ENCODE data around the gene ITGA11.

ITGA11 gene

GRCh38 chr15:68445351-68445750 lies 13.4 kb upstream of the ITGA11 start:
- H3K27me3 ChIP-seq (ENCODE audit: insufficient read depth, poor library complexity, severe bottlenecking), result peaks cover 13% of the 10 kb centered on the region
- no peak for DNase-seq (ENCODE audit: low read depth in 1 of 2, low spot score in 1 of 2)
- no peak for TF ChIP-seq CTCF (IDR thresholded peaks at IDR 0.05; ENCODE audit: insufficient read depth, low read length)
- no peak for TF ChIP-seq SPI1 (IDR thresholded peaks at IDR 0.05; ENCODE audit: borderline replicate concordance, low read depth)
- no peak for TF ChIP-seq GABPA (IDR thresholded peaks at IDR 0.05; ENCODE audit: low read depth)
- TF ChIP-seq REST (IDR thresholded peaks at IDR 0.05; ENCODE audit: insufficient replicate concordance, low read depth), result no peak
- no peak for TF ChIP-seq POLR2AphosphoS5 (IDR thresholded peaks at IDR 0.05; ENCODE audit: low read depth)
- H3K27ac ChIP-seq (replicated peaks), result no peak overlapping the region
- no peak overlapping the region for H3K4me3 ChIP-seq (replicated peaks; ENCODE audit: insufficient read depth, low read length)

- TF ChIP-seq SPI1 (IDR thresholded peaks at IDR 0.05; ENCODE audit: borderline replicate concordance, low read depth), result no peak
- Histone ChIP-seq H3K27me3 (ENCODE audit: insufficient read depth, poor library complexity, severe bottlenecking) (peaks cover 13% of the 10 kb centered on the region), H3K4me3 (replicated peaks; ENCODE audit: insufficient read depth, low read length) (no peak overlapping the region), H3K27ac (replicated peaks) (no peak overlapping the region)
- no peak for DNase-seq (ENCODE audit: low read depth in 1 of 2, low spot score in 1 of 2)
These were observed 12.4 kb upstream of the ITGA11 start for GRCh38 chr15:68444336-68444735.

GRCh38 chr15:68442903-68443302 lies 10.9 kb upstream of the ITGA11 start:
- DNase-seq (ENCODE audit: low read depth in 1 of 2, low spot score in 1 of 2), result no peak
- Histone ChIP-seq H3K27ac (replicated peaks) (no peak overlapping the region), H3K4me3 (replicated peaks; ENCODE audit: insufficient read depth, low read length) (no peak overlapping the region), H3K27me3 (ENCODE audit: insufficient read depth, poor library complexity, severe bottlenecking) (peaks cover 13% of the 10 kb centered on the region)
- TF ChIP-seq GABPA (IDR thresholded peaks at IDR 0.05; ENCODE audit: low read depth), result no peak
- no peak for TF ChIP-seq SPI1 (IDR thresholded peaks at IDR 0.05; ENCODE audit: borderline replicate concordance, low read depth)
- no peak for TF ChIP-seq REST (IDR thresholded peaks at IDR 0.05; ENCODE audit: insufficient replicate concordance, low read depth)
- no peak for TF ChIP-seq CTCF (IDR thresholded peaks at IDR 0.05; ENCODE audit: insufficient read depth, low read length)
- no peak for TF ChIP-seq POLR2AphosphoS5 (IDR thresholded peaks at IDR 0.05; ENCODE audit: low read depth)

GRCh38 chr15:68442041-68442440 lies 10.1 kb upstream of the ITGA11 start:
- peaks cover 13% of the 10 kb centered on the region for H3K27me3 ChIP-seq (ENCODE audit: insufficient read depth, poor library complexity, severe bottlenecking)

More at GRCh38 chr15:68442041-68442440, 10.1 kb upstream of the ITGA11 start:
- no peak for TF ChIP-seq CTCF (IDR thresholded peaks at IDR 0.05; ENCODE audit: insufficient read depth, low read length)
- TF ChIP-seq GABPA (IDR thresholded peaks at IDR 0.05; ENCODE audit: low read depth), result no peak
- no peak for TF ChIP-seq POLR2AphosphoS5 (IDR thresholded peaks at IDR 0.05; ENCODE audit: low read depth)
- TF ChIP-seq REST (IDR thresholded peaks at IDR 0.05; ENCODE audit: insufficient replicate concordance, low read depth), result no peak
- TF ChIP-seq SPI1 (IDR thresholded peaks at IDR 0.05; ENCODE audit: borderline replicate concordance, low read depth), result no peak
- no peak overlapping the region for H3K27ac ChIP-seq (replicated peaks)
- no peak for DNase-seq (ENCODE audit: low read depth in 1 of 2, low spot score in 1 of 2)
- no peak overlapping the region for H3K4me3 ChIP-seq (replicated peaks; ENCODE audit: insufficient read depth, low read length)

All from HL-60 (cell line).